ENCODE measurements around the gene GARIN5A.

Gene GARIN5A

GRCh38 chr19:50507376-50507775, 30.7 kb upstream of the GARIN5A start:
- DNase-seq = no peak

DNA sequence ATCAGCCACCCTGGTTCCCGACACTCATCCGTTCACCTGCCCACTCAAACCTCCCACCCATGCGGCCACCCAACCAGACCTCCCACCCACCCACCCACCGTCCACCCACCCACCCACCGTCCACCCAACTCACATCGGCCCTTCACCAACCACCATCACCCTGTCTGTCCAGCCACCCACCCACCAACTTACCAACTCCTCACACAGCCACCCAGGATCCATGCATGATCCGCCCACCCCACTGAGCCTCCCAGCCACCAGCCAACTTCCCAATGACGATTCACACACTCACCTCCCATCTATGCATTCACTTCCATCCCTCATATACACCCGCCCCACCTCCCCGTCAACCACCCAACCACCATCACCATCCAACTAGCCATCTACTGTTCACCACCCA, 30.1 kb upstream of the GARIN5A start:
- no peak for DNase-seq

DNA sequence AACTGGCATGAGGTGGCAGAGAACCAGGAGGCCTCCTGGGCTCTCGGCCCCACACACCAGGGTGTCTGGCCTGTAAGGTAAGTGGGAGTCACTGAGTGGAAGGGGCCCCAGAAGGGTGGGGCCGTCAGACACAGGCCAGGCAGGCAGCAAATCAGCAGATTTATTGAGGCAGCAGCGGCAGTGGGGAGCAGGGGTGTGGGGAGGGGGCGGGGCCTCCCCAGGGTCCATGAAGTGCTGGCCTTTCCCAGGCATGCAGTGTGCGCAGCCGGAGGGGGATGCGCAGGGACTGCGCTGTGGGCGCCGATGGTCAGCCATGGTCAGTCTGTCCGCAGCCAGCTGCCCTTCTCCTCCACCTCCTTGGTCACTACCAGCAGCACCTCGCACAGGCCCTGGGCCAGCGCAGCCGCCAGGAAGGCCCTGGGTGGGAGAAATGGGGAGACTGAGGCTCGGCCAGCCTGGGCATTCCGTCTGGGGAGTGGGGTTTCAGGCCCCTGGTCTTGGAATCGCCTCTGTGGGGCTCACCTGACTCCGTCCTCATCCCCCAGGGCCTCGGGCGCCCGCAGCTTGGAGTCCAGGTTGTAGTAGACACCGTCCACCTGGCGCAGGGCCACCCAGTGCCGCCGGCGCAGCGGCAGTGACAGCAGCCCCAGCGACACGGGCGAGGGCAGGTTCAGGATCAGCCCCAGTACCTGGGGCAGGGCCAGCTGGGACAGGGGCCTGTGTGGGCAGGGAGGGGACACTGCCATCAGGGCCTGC, 29.4 kb upstream of the GARIN5A start:
- no peak for DNase-seq

DNA sequence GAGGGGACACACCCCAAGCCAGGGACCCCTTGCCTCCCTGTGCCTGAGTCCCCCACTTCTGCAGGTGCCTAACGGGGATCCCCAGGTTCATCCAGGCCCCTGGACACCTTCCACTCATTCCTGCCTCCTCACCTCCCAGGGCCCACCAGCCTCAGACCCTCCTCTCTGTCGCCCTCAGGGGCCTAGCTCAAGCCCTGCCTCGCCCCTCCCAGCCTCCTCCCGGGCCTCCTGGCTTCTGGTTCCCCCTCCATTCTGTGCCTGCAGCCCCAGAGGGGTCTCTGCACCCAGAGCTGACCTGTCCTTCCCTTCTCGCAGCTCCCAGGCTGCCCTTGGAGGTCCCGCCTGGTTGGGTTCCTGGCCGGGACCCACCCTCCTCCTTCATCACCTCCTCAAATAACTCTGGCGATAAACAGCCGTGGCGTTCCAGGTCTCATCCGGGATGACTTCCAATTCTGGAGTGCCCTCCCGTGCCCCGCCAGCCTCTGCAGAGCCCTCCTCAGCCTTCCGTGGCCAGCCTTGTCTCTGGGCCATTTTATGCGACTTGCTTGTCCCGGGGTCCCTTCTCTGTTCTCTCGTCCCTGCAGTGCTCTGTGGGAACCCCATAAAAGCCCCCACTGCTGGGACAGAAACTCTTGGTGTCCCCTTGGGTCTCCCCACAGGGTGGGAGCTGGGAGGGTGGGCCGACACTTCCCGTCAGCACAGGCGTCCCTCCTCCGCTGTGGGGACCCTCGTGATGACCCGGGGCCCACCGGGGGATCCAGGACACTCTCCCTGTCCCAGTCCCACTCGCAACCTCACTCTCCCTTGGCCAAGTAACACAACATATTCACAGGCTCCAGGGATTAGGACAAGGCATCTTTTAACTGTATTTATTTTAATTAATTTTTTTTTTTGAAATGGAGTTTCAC, 25.2 kb upstream of the GARIN5A start:
- DNase-seq = no peak

GRCh38 chr19:50501186-50501567, 24.5 kb upstream of the GARIN5A start:
- no peak for DNase-seq

DNA sequence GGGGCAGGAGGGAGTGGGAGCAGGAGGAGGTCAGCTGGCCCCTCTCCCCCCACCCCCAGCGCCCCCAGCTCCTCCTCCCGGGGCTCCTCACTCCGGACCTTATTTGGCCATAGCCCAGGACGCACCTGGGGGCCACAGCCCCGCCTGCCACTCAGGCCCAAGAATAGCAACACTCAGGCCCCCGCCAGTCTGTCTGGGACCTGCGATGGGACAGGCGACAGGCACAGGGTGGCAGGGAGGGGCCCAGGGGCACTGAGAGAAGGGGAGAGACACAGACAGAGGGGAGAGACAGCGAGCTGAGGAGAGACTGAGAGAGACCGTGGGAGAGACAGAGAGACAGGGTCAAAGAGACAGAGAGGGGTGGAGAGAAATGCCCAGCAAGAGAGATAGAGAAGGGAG, 24.1 kb upstream of the GARIN5A start:
- DNase-seq = no peak

GRCh38 chr19:50500060-50500752, 23.6 kb upstream of the GARIN5A start:
- peak; percentile 55 for DNase-seq

DNA sequence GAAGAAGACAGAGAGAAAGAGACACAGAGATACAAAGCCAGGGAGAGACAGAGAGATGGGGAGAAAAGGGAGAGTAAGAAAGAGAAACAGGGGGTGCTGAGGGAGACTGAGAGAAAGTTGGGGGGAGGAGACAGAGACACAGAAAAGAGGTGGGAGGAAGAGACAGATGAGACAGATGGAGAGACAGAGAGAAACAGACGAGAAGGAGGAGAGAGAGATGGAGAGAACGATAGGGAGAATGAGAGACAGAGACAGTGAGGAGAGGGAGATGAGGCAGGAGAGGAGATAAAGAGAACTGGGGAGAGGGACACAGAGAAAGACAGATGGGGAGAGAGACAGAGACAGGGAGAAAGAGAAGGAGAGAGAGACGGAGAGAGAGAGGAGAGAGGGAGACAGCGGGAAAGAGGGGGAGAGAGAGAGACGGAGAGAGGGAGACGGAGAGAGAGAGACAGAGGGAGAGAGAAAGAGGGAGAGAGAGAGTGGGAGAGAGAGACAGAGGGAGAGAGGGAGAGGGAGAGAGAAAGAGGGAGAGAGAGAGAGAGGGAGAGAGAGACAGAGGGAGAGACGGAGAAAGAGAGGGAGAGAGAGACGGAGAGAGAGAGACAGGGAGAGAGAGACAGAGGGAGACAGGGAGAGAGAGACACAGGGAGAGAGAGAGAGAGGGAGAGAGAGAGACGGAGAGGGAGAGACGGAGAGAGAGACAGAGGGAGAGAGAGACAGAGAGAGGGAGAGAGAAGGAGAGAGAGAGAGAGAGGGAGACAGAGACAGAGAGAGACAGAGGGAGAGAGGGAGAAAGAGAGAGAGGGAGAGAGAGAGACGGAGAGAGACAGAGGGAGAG, 21.8 kb upstream of the GARIN5A start:
- DNase-seq = no peak

DNA sequence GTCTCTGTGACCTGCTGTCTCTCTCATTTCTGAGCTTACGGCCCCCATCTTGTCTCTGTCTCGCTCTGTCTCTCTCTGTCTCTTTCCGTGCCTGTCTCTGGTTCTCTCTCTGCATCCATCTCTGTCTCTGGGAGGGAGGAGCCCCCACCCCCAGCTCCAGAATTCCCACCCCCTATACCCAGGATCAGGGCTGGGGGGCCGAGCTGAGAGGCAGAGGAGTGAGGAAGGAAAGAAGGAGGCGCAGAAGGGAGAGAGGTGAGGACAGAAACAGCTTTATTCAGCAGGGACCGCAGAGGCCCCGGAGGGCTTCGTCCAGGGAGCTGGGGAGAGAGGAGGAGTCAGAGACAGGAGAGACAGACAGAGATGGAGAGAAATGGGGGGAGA, 20.4 kb upstream of the GARIN5A start:
- DNase-seq = no peak

DNA sequence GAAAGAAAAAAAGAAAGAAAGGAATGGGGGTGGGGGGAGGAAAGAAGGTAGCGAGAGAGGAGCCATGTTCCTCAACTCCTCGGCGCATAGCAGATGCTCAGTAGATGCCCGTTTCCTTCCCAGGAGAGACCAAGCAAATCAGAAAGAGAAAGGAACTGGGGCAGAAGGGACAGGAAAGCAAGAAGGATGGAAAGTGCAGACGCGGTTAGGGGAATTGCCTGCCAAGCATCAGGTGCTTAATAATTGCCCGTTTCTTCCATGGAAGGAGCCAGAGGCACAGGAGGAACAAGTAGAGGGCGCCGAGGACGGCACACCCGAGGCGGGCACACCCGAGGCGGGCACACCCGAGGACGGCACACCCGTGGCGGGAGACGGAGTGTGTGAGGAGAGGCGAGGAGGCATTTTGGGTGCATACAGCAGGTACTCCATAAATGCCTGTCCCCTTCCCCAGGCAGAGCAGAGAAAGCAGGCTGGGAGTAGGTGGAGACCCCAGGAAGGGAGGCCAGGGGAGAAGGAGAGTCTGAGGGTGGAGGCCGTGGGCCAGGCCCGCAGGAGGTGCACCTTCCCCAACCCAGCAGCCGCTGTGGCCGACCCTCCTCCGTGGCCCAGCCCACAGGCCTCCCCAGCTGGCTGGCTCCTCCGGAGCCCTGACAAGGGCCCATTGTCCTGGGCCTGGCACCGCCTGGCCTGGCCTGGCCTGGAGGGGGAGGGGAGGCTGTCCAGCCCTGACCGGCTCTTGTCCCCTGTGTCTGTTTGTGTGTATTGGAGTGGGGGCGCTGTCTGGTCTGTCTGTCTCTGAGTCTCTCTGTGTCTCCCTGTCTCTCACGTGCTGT, 19.8 kb upstream of the GARIN5A start:
- DNase-seq = no peak

DNA sequence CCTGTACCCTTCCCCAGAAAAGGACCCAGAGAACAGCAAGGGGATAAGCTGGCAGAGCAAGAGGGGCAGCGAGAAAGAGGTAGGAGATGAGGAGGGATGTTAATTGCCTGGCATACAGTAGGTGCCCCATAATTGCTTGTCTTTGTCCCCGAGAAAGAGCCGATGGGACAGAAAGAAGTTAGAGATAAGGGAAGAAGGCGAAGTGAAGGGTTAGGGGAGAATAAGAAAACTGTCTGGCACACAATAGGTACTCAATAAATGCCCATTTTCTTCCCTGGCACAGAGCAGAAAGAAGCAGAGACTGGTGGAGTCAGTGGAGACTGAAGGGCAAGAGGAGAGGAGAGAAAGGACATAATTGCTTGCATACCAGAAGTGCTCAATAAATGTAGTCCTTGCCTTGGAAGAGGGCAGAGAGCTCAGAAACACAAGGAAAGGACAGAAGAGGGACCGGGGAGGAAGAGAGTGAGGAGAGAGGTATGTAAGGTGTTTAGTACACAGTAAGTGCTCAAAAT, 18.4 kb upstream of the GARIN5A start:
- DNase-seq = no peak

GRCh38 chr19:50494186-50495019, 17.8 kb upstream of the GARIN5A start:
- DNase-seq = no peak

DNA sequence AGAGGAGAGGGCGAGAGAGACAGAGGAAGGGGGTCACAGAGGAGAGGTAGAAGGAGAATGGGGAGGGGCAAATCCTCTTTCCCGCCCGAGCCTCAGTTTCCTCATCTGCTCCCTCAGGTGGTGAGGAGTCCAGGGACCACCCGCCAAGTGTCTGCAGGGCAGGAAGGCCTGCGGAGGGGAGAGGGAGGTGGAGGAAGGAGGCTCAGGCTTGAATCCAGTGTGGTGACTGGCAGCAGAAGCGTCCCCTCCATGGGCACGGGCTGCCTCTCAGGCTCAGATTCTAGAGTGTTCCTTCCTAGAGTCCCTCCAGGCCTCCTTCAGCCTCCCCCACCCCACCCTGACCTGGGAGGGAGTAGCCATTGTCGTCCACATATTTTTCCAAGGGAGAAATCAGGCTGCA, 16.5 kb upstream of the GARIN5A start:
- no peak for DNase-seq

GRCh38 chr19:50492303-50493052, 15.8 kb upstream of the GARIN5A start:
- DNase-seq = no peak

DNA sequence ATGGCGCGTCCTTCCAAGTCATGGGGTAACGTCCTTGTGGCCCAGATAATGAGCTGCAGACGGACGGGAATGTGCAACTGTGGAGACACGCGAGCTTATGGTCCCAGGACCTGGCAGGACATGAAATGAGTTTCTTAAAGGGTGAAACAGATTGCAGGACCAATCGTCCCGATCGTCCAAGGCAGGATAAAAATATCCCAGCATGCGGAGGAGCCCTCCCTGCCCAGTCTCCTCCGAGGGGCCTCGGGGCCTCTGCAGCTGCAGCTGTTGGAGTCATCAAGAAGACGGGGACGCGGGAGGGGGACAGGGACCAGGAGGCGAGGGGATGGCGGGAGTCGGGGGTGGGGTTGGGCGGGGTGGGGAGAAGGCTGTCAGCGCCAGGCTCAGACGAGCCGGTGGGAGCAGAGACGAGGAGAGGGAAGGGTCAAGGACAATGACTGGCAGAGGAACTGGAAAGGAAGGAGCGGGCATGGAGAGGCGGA, 14.4 kb upstream of the GARIN5A start:
- DNase-seq = no peak

GRCh38 chr19:50490411-50490811, 13.8 kb upstream of the GARIN5A start:
- no peak for DNase-seq

DNA sequence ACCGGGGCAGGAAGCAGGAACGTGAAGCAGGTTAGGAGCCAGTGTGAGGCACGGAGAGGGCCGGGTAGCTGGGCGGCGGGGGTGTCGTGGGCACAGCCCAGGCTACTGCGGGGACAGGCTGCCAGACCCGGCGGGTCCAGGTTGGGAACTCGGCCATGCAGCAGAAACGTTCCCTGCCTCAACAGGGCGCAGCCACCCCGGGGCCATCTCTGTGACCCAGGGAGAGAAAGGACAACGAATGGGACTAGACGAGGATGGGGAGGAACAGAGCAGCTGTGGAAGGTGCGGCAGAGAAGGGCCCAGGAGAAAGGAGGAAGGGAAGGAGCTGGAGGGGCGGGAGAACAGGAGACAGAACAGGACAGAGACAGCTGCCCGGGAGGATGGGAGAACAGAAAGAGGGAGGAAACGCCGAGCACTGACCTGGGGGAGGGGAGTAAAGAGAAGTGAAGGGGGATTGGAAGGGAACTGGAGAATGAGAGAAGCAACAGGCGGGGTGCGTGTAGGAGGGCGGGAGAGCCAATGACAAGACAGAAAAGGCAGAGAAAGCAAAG, 12.9 kb upstream of the GARIN5A start:
- no peak for DNase-seq

DNA sequence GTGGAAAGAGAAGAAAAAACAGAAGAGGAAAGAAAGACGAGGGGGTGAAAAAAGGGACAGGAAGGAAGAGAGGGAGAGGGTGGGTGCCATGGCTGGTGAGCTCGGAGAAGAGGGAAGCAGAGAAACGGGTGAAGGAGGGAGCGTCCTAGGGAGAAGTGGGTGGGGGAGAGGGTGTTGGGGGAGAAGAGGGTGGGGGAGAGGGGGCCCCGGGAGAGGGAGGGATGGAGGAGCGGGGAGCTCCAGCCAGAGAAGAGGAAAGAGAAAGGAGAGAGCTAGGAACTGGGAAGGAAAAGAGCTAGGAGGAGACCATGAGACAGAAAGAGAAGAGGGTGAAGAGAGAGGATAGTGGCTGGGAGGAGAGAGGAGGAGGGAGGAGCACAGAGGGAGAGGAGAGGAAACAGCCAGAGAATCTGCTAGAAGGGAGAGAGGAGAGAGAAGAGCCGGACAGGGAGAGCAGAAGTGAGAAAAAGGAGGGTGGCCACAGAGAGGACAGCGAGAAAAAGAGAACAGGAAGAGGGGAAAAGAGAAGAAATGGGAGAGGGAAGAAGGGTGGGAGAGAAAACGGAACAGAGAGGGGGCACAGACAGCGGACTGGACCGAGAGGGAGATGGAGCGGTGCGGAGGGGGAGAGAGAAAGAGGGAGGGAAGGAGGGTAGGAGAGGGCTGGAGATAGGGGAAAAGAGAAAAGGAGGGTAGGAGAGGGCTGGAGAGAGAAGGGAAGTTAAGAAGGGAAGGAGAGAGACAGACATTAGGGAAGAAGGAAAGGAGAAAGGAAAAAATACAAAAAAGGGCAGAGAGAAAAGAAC, 11.9 kb upstream of the GARIN5A start:
- no peak for DNase-seq

All from COR-L47 (cell line).